PC-9 (cell line): ENCODE results near the gene NDST4. TPM values are rescaled to one million over a fixed set of nuclear protein-coding genes. Genes with fewer than 3 reads are reported as not detected.

Experiments used
- Bru-seq: library from RNA; stranded (reverse); fragments of 400-500 nt; gene quantifications from one replicate; lab custom pipeline; 2021; lab: Mats Ljungman, UMichigan
- BruChase-seq, 2 experiments: library from RNA; stranded (reverse); fragments of 400-500 nt; gene quantifications; one replicate each; lab custom pipeline; 2021; lab: Mats Ljungman, UMichigan
- BruUV-seq: library from RNA; stranded (reverse); fragments of 400-500 nt; replicated peaks from 2 replicates; lab custom pipeline; 2021; lab: Mats Ljungman, UMichigan
- CTCF ChIA-PET: fragments of 300-600 bp; sonication (Branson Sonifier 250); formaldehyde crosslinking; loops from one replicate; lab custom pipeline; 2022; ENCODE audit warnings: antibody characterized with exemption; lab: Charles Lee
- POLR2A ChIA-PET: fragments of 300-600 bp; sonication (Branson Sonifier 250); formaldehyde crosslinking; loops from one replicate; lab custom pipeline; 2022; ENCODE audit warnings: antibody characterized with exemption; ENCODE audit not compliant: unreplicated experiment; lab: Charles Lee
- DNase-seq, 2 experiments: peaks; one replicate each; pipeline versions ENCODE4 v3.0.0 to v3.0.0-alpha.2; 2015 to 2022; ENCODE audit warnings: mixed read lengths in 1 of 2
- H2AFZ ChIP-seq: fragments of 200-600 bp; sonication (generic); 2 replicates; pipeline ENCODE4 v1.8.1; 2017; ENCODE audit warnings: antibody characterized with exemption
- H3F3A ChIP-seq: fragments of 200-600 bp; sonication (generic); 2 replicates; pipeline ENCODE4 v1.8.1; 2017; ENCODE audit warnings: antibody characterized with exemption, mild to moderate bottlenecking, low read depth; ENCODE audit not compliant: insufficient read depth
- H3K27ac ChIP-seq: fragments of 200-600 bp; sonication (generic); 2 replicates; pipeline ENCODE4 v1.6.1; 2016; ENCODE audit warnings: mixed run types
- H3K27me3 ChIP-seq: fragments of 200-600 bp; sonication (generic); 2 replicates; pipeline ENCODE4 v1.6.1; 2016; ENCODE audit warnings: low read depth, mixed run types; ENCODE audit not compliant: insufficient read depth
- H3K36me3 ChIP-seq: fragments of 200-600 bp; sonication (generic); 2 replicates; pipeline ENCODE4 v1.6.1; 2016; ENCODE audit warnings: low read depth, mixed run types
- H3K4me1 ChIP-seq: fragments of 200-600 bp; sonication (generic); replicated peaks from 2 replicates; pipeline ENCODE4 v1.6.1; 2016; ENCODE audit warnings: mixed run types; ENCODE audit not compliant: insufficient read depth
- H3K4me2 ChIP-seq: fragments of 200-600 bp; sonication (generic); 2 replicates; pipeline ENCODE4 v1.6.1; 2017; ENCODE audit warnings: mixed run types
- H3K4me3 ChIP-seq: fragments of 200-600 bp; sonication (generic); 2 replicates; pipeline ENCODE4 v1.6.1; 2016; ENCODE audit warnings: mixed run types
- H3K79me2 ChIP-seq: fragments of 200-600 bp; sonication (generic); 2 replicates; pipeline ENCODE4 v1.6.1; 2017; ENCODE audit warnings: low read depth, mixed run types
- H3K9me2 ChIP-seq: fragments of 200-600 bp; sonication (generic); 2 replicates; pipeline ENCODE4 v1.8.1; 2017; ENCODE audit warnings: mild to moderate bottlenecking; ENCODE audit not compliant: insufficient read depth
- H3K9me3 ChIP-seq: fragments of 200-600 bp; sonication (generic); 2 replicates; pipeline ENCODE4 v1.8.1; 2016; ENCODE audit warnings: low read depth; ENCODE audit not compliant: insufficient read depth
- H4K20me1 ChIP-seq: fragments of 200-600 bp; sonication (generic); 2 replicates; pipeline ENCODE4 v1.8.1; 2017; ENCODE audit not compliant: insufficient read depth
- EZH2 ChIP-seq: fragments of 200-600 bp; sonication (generic); IDR thresholded peaks from 2 replicates; pipeline ENCODE4 v1.8.0; 2017; ENCODE audit warnings: antibody characterized with exemption, low read depth
- intact Hi-C: fragments of 100-400 bp; cut with micrococcal nuclease; formaldehyde crosslinking; loops from one replicate; pipeline ENCODE4 v1.10.0; 2022; ENCODE audit not compliant: unreplicated experiment
- long read RNA-seq: library from polyadenylated mRNA; stranded (forward); transcript quantifications from one replicate; pipeline ENCODE4 v2.0.0, GENCODE V29; 2022
- total RNA-seq: library from RNA; stranded (reverse); gene quantifications from 2 replicates; pipeline ENCODE4 v1.2.3, GENCODE V29; 2021
- TF ChIP-seq, protein P1 (sequence below): fragments of 200-600 bp; sonication (generic); conservative IDR thresholded peaks from 2 replicates; pipeline ENCODE4 v1.6.1; 2017; ENCODE audit warnings: mixed run types, antibody characterized with exemption, mild to moderate bottlenecking, moderate library complexity

NDST4 gene
- total RNA-seq (not detected in 2 replicates), Bru-seq, nascent RNA (not detected), BruChase-seq, experiment 1, labeled RNA remaining after a 2-hour chase (not detected), BruChase-seq, experiment 2, labeled RNA remaining after a 6-hour chase (percentile 0 among the genes with signal in this experiment)
- long read RNA-seq = 0 reads

DNA sequence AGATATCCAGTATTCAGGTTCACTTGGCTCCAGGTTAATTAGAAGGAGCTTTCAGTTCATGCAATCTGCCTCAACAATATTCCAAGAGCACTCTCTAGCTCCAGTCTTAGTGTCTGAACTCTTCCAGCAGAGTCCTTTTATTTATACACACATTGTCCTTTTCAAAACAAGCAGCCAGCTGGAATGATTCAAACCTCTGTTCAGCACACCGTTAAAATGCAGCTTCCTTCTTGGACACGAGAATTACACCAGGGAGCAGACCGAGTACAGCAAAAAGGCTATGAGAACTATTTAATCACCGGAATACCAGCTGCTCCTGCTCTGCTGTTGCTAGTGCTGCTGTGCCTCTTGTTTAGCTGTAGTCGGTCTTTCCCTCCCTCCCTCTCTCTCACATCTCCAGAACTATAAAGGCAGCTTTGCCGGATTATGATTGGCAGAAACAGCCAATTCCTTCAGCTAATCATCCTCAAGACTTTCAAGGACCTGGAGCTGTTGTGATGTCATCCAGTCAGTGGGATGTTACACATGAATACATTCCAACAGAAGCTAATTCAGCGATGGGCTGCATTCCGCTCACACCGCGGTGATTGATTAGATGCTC, at the start of gene NDST4:
Gene NDST4 (minus strand): TSS at position 115 of the 601 bp plus-strand sequence. CDS start 36,584 bp downstream, outside the sequence.
- ChIA-PET CTCF (no interaction called here), POLR2A (no interaction called here)
- Histone ChIP-seq H3K9me3 (no peaks in the 10 kb centered on the region), H4K20me1 (no peaks in the 10 kb centered on the region), H3K27ac (no peak within 1 kb of the TSS), H3K4me2 (no peak within 1 kb of the TSS), H3K4me3 (no peak within 1 kb of the TSS), H3F3A (no peaks in the 10 kb centered on the region), H3K4me1 (no peaks in the 10 kb centered on the region), H3K9me2 (no peaks in the 10 kb centered on the region), H3K79me2 (no peaks in the 10 kb centered on the region), H2AFZ (no peak within 1 kb of the TSS), H3K27me3 (no peaks in the 10 kb centered on the region), H3K36me3 (no peaks in the 10 kb centered on the region)
- TF ChIP-seq EZH2 = no peak
- no TSS peak for BruUV-seq
- intact Hi-C loops = no loop called here
- DNase-seq = no peak

- CTCF ChIA-PET = no interaction called here
Measured at GRCh38 chr4:115159141-115159540, 45.7 kb upstream of the NDST4 start.

GRCh38 chr4:115158296-115158695, 44.9 kb upstream of the NDST4 start:
- no peak for DNase-seq
- intact Hi-C loops = no loop called here

More at GRCh38 chr4:115159141-115159540, 45.7 kb upstream of the NDST4 start:
- Histone ChIP-seq H3K9me3 (no peaks in the 10 kb centered on the region), H3K27ac (no peak overlapping the region), H3K4me3 (no peak overlapping the region), H3K27me3 (no peaks in the 10 kb centered on the region), H3K4me2 (no peak overlapping the region), H4K20me1 (no peaks in the 10 kb centered on the region), H3K4me1 (no peaks in the 10 kb centered on the region), H3K9me2 (no peaks in the 10 kb centered on the region), H3K79me2 (no peaks in the 10 kb centered on the region), H3F3A (no peaks in the 10 kb centered on the region), H2AFZ (no peak overlapping the region), H3K36me3 (no peaks in the 10 kb centered on the region)
- no peak for DNase-seq
- intact Hi-C loops = no loop called here
- TF ChIP-seq, protein P1, sequence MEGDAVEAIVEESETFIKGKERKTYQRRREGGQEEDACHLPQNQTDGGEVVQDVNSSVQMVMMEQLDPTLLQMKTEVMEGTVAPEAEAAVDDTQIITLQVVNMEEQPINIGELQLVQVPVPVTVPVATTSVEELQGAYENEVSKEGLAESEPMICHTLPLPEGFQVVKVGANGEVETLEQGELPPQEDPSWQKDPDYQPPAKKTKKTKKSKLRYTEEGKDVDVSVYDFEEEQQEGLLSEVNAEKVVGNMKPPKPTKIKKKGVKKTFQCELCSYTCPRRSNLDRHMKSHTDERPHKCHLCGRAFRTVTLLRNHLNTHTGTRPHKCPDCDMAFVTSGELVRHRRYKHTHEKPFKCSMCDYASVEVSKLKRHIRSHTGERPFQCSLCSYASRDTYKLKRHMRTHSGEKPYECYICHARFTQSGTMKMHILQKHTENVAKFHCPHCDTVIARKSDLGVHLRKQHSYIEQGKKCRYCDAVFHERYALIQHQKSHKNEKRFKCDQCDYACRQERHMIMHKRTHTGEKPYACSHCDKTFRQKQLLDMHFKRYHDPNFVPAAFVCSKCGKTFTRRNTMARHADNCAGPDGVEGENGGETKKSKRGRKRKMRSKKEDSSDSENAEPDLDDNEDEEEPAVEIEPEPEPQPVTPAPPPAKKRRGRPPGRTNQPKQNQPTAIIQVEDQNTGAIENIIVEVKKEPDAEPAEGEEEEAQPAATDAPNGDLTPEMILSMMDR = no peak
- TF ChIP-seq EZH2 = no peak
- no TSS peak for BruUV-seq
- POLR2A ChIA-PET = no interaction called here

More at GRCh38 chr4:115158296-115158695, 44.9 kb upstream of the NDST4 start:
- Histone ChIP-seq H3K27ac (no peak overlapping the region), H3K79me2 (no peaks in the 10 kb centered on the region), H3K27me3 (no peaks in the 10 kb centered on the region), H3K9me2 (no peaks in the 10 kb centered on the region), H4K20me1 (no peaks in the 10 kb centered on the region), H3F3A (no peaks in the 10 kb centered on the region), H3K36me3 (no peaks in the 10 kb centered on the region), H3K4me1 (no peaks in the 10 kb centered on the region), H3K4me2 (no peak overlapping the region), H3K4me3 (no peak overlapping the region), H3K9me3 (no peaks in the 10 kb centered on the region), H2AFZ (no peak overlapping the region)
- ChIA-PET POLR2A (no interaction called here), CTCF (no interaction called here)
- TF ChIP-seq EZH2 = no peak
- TF ChIP-seq, protein P1 = no peak
- BruUV-seq = no TSS peak
